ENCODE data around the gene RXRA.

Gene RXRA

GRCh38 chr9:134325096-134325812 lies 1.0 kb upstream of the RXRA start:
- DNase-seq, result peak in 1 of 2 experiments; percentile 20

GRCh38 chr9:134326724-134327601 lies 708 bp downstream of the RXRA start:
- DNase-seq, result no peak

- no peak for DNase-seq
Observed at GRCh38 chr9:134327671-134328231, 1.5 kb downstream of the RXRA start.

GRCh38 chr9:134328341-134328840 lies 2.1 kb downstream of the RXRA start:
- no peak for DNase-seq

GRCh38 chr9:134328841-134329575 lies 2.8 kb downstream of the RXRA start:
- no peak for DNase-seq

- no peak for DNase-seq
Observed at GRCh38 chr9:134329576-134329855, 3.3 kb downstream of the RXRA start.

GRCh38 chr9:134329886-134330285 lies 3.6 kb downstream of the RXRA start:
- no peak for DNase-seq

- no peak for DNase-seq
Observed at GRCh38 chr9:134330590-134330989, 4.3 kb downstream of the RXRA start.

GRCh38 chr9:134331186-134332025 lies 5.2 kb downstream of the RXRA start:
- no peak for DNase-seq

- DNase-seq, result no peak
Observed at GRCh38 chr9:134332266-134332665, 6.0 kb downstream of the RXRA start.

GRCh38 chr9:134332841-134333233 lies 6.6 kb downstream of the RXRA start:
- no peak for DNase-seq

- DNase-seq, result no peak
Observed at GRCh38 chr9:134333234-134333873, 7.1 kb downstream of the RXRA start.

GRCh38 chr9:134333874-134334581 lies 7.8 kb downstream of the RXRA start:
- no peak for DNase-seq

GRCh38 chr9:134335061-134335460 lies 8.8 kb downstream of the RXRA start:
- DNase-seq, result no peak

- no peak for DNase-seq
Observed at GRCh38 chr9:134335486-134336220, 9.4 kb downstream of the RXRA start.

- DNase-seq, result no peak
Observed at GRCh38 chr9:134336228-134336627, 10.0 kb downstream of the RXRA start.

- no peak for DNase-seq
Observed at GRCh38 chr9:134336924-134337323, 10.7 kb downstream of the RXRA start.

- DNase-seq, result no peak
Observed at GRCh38 chr9:134337469-134337868, 11.2 kb downstream of the RXRA start.

GRCh38 chr9:134338394-134339182 lies 12.3 kb downstream of the RXRA start:
- no peak for DNase-seq

Data from stimulated activated CD4-positive, alpha-beta T cell treated with anti-CD3 and anti-CD28 coated beads, Interleukin-4, amount 100 ng/mL, for 4 hours (primary cell).